OCI-LY7 (cell line): ENCODE results near the gene ETV7.

Experiments
- EZH2phosphoT487 ChIP-seq: fragments of 200-600 bp; sonication (generic); IDR thresholded peaks from 2 replicates; pipeline ENCODE4 v1.6.1; 2018; ENCODE audit warnings: low read depth, borderline replicate concordance, mild to moderate bottlenecking, mixed run types, antibody characterized with exemption, low read length, moderate library complexity, mixed read lengths
- TF ChIP-seq, protein P1 (sequence below): fragments of 200-600 bp; sonication (generic); conservative IDR thresholded peaks from 2 replicates; pipeline ENCODE4 v1.5.1; 2014; ENCODE audit warnings: mild to moderate bottlenecking, antibody characterized with exemption, low read length, moderate library complexity, mixed read lengths

- TF ChIP-seq, protein P1, sequence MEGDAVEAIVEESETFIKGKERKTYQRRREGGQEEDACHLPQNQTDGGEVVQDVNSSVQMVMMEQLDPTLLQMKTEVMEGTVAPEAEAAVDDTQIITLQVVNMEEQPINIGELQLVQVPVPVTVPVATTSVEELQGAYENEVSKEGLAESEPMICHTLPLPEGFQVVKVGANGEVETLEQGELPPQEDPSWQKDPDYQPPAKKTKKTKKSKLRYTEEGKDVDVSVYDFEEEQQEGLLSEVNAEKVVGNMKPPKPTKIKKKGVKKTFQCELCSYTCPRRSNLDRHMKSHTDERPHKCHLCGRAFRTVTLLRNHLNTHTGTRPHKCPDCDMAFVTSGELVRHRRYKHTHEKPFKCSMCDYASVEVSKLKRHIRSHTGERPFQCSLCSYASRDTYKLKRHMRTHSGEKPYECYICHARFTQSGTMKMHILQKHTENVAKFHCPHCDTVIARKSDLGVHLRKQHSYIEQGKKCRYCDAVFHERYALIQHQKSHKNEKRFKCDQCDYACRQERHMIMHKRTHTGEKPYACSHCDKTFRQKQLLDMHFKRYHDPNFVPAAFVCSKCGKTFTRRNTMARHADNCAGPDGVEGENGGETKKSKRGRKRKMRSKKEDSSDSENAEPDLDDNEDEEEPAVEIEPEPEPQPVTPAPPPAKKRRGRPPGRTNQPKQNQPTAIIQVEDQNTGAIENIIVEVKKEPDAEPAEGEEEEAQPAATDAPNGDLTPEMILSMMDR = no peak
- no peak for TF ChIP-seq EZH2phosphoT487
Observed at GRCh38 chr6:36327226-36327918, 60.1 kb downstream of the ETV7 start.
